ENCODE results near the gene CPHXL2.
A peak's percentile ranks its signal among the peaks of the same experiment; 100 is the strongest.

The CPHXL2 gene

DNA sequence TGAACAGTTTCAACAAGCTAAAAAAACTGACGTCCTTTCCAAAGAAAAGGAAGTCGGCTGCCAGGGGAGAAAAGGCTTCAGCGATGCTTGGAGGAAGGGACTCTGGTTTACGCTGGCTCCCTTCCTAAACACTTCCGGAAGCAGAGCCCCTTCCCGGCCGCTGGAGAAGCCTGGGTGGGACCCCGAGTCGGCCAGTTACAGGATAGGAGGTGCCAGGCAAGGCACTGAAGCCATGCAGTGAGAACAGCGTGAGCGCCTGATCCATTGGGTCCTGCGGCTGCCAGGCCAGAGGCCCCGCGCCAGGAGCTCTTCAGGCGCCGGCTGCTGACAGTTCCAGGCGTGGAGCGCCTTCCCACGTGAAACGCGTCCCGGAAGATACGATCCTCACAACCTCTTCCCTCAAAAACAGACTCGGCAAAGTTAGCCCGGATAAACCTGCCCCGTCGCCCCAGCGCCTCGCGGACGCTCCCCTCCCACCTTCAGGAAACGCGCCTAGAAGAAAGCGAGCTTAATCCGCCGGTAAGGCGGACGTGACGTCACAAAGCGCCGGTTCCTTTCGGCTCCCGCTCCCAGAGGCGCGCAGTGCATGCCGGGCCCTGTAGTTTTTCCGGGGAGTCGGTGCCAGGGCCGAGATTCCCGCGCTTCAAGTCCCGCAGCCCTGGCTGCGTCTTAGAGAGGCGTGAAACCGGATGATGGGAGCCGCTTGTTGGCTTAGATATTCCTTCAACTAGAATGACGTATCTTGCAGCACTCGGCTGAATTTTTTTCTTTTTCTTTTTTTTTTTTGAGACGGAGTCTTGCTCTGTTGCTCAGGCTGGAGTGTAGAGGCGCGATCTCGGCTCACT is 53.8 kb downstream of the CPHXL2 start, which contains the start of gene ADAT1:
TSS of gene ADAT1 (minus strand) at position 521 of the 845 bp plus-strand sequence. CDS start 2,482 bp downstream, outside the sequence.
- no peak; the same call in 1 of the 2 replicates for TF ChIP-seq TEAD4 (IDR thresholded peaks at IDR 0.05)
- TF ChIP-seq TAF1 (IDR thresholded peaks at IDR 0.05; ENCODE audit: low read depth), result peak; percentile 72; the same call in 1 of the 2 replicates
- no peak for TF ChIP-seq RAD21 (IDR thresholded peaks at IDR 0.05; ENCODE audit: low read depth)
- TF ChIP-seq, protein P1, sequence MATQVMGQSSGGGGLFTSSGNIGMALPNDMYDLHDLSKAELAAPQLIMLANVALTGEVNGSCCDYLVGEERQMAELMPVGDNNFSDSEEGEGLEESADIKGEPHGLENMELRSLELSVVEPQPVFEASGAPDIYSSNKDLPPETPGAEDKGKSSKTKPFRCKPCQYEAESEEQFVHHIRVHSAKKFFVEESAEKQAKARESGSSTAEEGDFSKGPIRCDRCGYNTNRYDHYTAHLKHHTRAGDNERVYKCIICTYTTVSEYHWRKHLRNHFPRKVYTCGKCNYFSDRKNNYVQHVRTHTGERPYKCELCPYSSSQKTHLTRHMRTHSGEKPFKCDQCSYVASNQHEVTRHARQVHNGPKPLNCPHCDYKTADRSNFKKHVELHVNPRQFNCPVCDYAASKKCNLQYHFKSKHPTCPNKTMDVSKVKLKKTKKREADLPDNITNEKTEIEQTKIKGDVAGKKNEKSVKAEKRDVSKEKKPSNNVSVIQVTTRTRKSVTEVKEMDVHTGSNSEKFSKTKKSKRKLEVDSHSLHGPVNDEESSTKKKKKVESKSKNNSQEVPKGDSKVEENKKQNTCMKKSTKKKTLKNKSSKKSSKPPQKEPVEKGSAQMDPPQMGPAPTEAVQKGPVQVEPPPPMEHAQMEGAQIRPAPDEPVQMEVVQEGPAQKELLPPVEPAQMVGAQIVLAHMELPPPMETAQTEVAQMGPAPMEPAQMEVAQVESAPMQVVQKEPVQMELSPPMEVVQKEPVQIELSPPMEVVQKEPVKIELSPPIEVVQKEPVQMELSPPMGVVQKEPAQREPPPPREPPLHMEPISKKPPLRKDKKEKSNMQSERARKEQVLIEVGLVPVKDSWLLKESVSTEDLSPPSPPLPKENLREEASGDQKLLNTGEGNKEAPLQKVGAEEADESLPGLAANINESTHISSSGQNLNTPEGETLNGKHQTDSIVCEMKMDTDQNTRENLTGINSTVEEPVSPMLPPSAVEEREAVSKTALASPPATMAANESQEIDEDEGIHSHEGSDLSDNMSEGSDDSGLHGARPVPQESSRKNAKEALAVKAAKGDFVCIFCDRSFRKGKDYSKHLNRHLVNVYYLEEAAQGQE (IDR thresholded peaks at IDR 0.05; ENCODE audit: low read depth), result no peak
- peak; percentile 93 for TF ChIP-seq MAX (IDR thresholded peaks at IDR 0.05)
- no peak for TF ChIP-seq CEBPB (IDR thresholded peaks at IDR 0.05)
- peak; percentile 54 for TF ChIP-seq TCF12 (IDR thresholded peaks at IDR 0.05; ENCODE audit: low read depth)
- peak; percentile 40 for TF ChIP-seq YY1 (IDR thresholded peaks at IDR 0.05; ENCODE audit: low read depth)
- no peak for TF ChIP-seq EGR1 (IDR thresholded peaks at IDR 0.05)
- TF ChIP-seq CREB1 (IDR thresholded peaks at IDR 0.05; ENCODE audit: low read depth), result peak; percentile 86
- TF ChIP-seq USF1 (IDR thresholded peaks at IDR 0.05), result peak; percentile 45; the same call in 1 of the 2 replicates
- peak; percentile 20; the same call in 1 of the 2 replicates for TF ChIP-seq FOXM1 (IDR thresholded peaks at IDR 0.05; ENCODE audit: borderline replicate concordance, low read depth)
- TF ChIP-seq NFIC (IDR thresholded peaks at IDR 0.05), result peak; percentile 41; the same call in 1 of the 2 replicates
- no peak for TF ChIP-seq ZBTB7A (IDR thresholded peaks at IDR 0.05; ENCODE audit: low read depth)
- TF ChIP-seq EP300 (IDR thresholded peaks at IDR 0.05; ENCODE audit: borderline replicate concordance), result 0 out of 2 replicates have a peak, but pooled peaks have one; percentile 18

GRCh38 chr16:75621170-75621477 is 55.7 kb downstream of the CPHXL2 start:
- TF ChIP-seq YY1 (IDR thresholded peaks at IDR 0.05; ENCODE audit: low read depth), result no peak
- TF ChIP-seq EGR1 (IDR thresholded peaks at IDR 0.05), result no peak
- TF ChIP-seq USF1 (IDR thresholded peaks at IDR 0.05), result no peak
- no peak for TF ChIP-seq RAD21 (IDR thresholded peaks at IDR 0.05; ENCODE audit: low read depth)
- no peak for TF ChIP-seq FOXM1 (IDR thresholded peaks at IDR 0.05; ENCODE audit: borderline replicate concordance, low read depth)
- TF ChIP-seq TAF1 (IDR thresholded peaks at IDR 0.05; ENCODE audit: low read depth), result no peak
- no peak for TF ChIP-seq TCF12 (IDR thresholded peaks at IDR 0.05; ENCODE audit: low read depth)
- no peak for TF ChIP-seq ZBTB7A (IDR thresholded peaks at IDR 0.05; ENCODE audit: low read depth)
- TF ChIP-seq MAX (IDR thresholded peaks at IDR 0.05), result no peak
- TF ChIP-seq, protein P1 (IDR thresholded peaks at IDR 0.05; ENCODE audit: low read depth), result no peak

GRCh38 chr16:75620326-75621169 is 56.3 kb downstream of the CPHXL2 start:
- TF ChIP-seq TAF1 (IDR thresholded peaks at IDR 0.05; ENCODE audit: low read depth) (no peak), EGR1 (IDR thresholded peaks at IDR 0.05) (no peak), FOXM1 (IDR thresholded peaks at IDR 0.05; ENCODE audit: borderline replicate concordance, low read depth) (no peak), ZBTB7A (IDR thresholded peaks at IDR 0.05; ENCODE audit: low read depth) (no peak), EP300 (IDR thresholded peaks at IDR 0.05; ENCODE audit: borderline replicate concordance) (no peak), TEAD4 (IDR thresholded peaks at IDR 0.05) (no peak), CEBPB (IDR thresholded peaks at IDR 0.05) (no peak), TCF12 (IDR thresholded peaks at IDR 0.05; ENCODE audit: low read depth) (no peak), MAX (IDR thresholded peaks at IDR 0.05) (no peak), CREB1 (IDR thresholded peaks at IDR 0.05; ENCODE audit: low read depth) (no peak), YY1 (IDR thresholded peaks at IDR 0.05; ENCODE audit: low read depth) (no peak)
- TF ChIP-seq, protein P1 (IDR thresholded peaks at IDR 0.05; ENCODE audit: low read depth), result no peak
